ENCODE results near the gene RABGAP1L. TPM values are rescaled to one million over a fixed set of nuclear protein-coding genes. Genes with fewer than 3 reads are reported as not detected.

Gene RABGAP1L
- total RNA-seq, 1 experiment from 2014 or later, result 76.9 TPM

- peak; percentile 20; the same call in 1 of the 2 replicates for TF ChIP-seq ZBTB43 (CRISPR knock-in tag; IDR thresholded peaks at IDR 0.05)
- peak; percentile 96 for TF ChIP-seq CREM (CRISPR knock-in tag; IDR thresholded peaks at IDR 0.05)
- TF ChIP-seq CREB1 (CRISPR knock-in tag; IDR thresholded peaks at IDR 0.05), result 0 out of 2 replicates have a peak, but pooled peaks have one; percentile 46
- TF ChIP-seq EMX1 (CRISPR knock-in tag; IDR thresholded peaks at IDR 0.05), result 0 out of 2 replicates have a peak, but pooled peaks have one; percentile 75
- TF ChIP-seq OVOL2 (CRISPR knock-in tag; IDR thresholded peaks at IDR 0.05; ENCODE audit: borderline replicate concordance), result peak; percentile 23; the same call in 1 of the 2 replicates
- peak; percentile 80 for TF ChIP-seq MYBL2 (CRISPR knock-in tag; IDR thresholded peaks at IDR 0.05)
- no peak for TF ChIP-seq TEAD1 (CRISPR knock-in tag; IDR thresholded peaks at IDR 0.05)
- TF ChIP-seq MLX (CRISPR knock-in tag; IDR thresholded peaks at IDR 0.05), result no peak
- peak; percentile 83; the same call in 1 of the 2 replicates for TF ChIP-seq ZNF121 (CRISPR knock-in tag; IDR thresholded peaks at IDR 0.05)
- TF ChIP-seq USF1 (CRISPR knock-in tag; IDR thresholded peaks at IDR 0.05), result peak; percentile 94
- peak; percentile 34; the same call in 1 of the 2 replicates for TF ChIP-seq NFATC4 (CRISPR knock-in tag; IDR thresholded peaks at IDR 0.05)
- TF ChIP-seq ZNF671 (CRISPR knock-in tag; IDR thresholded peaks at IDR 0.05), result peak; percentile 34; the same call in 1 of the 2 replicates
- peak; percentile 79 for TF ChIP-seq SP1 (CRISPR knock-in tag; conservative IDR thresholded peaks at IDR 0.05)
- TF ChIP-seq ATF6 (CRISPR knock-in tag; IDR thresholded peaks at IDR 0.05), result no peak
These were observed 840.1 kb downstream of the RABGAP1L start (continued) for GRCh38 chr1:174999216-174999935.

GRCh38 chr1:174999936-175000696, 840.8 kb downstream of the RABGAP1L start, which contains the start of gene CACYBP:
TSS of gene CACYBP (plus strand) at chr1:174999947. CDS start at chr1:175000181, 234 bp downstream.
- DNase-seq (ENCODE audit: low spot score) (no peak), ATAC-seq (no peak)
- POLR2A ChIA-PET, result interaction anchor here (0.5 to 3.8 kb wide), 11 partner anchors 12 to 978 kb away, joined by 3 to 27 read pairs (median 4); partner anchors contain the start of genes MRPS14 and RC3H1
- no peaks in the 10 kb centered on the region for H3K9me3 Mint-ChIP-seq
- CTCF ChIA-PET, result interaction anchor here (0.9 to 3.2 kb wide), 13 partner anchors 18 to 737 kb away, joined by 3 to 15 read pairs (median 7); partner anchors contain the start of gene MRPS14
- no peak within 1 kb of the TSS for H3K4me3 Mint-ChIP-seq
- H3K4me1 Mint-ChIP-seq, result peaks cover 32% of the 10 kb centered on the region
- H3K27ac Mint-ChIP-seq, result peak within 1 kb of the TSS; percentile 88
- no peaks in the 10 kb centered on the region for H3K27me3 Mint-ChIP-seq (ENCODE audit: low read depth)
- peaks cover 6% of the 10 kb centered on the region for H3K36me3 Mint-ChIP-seq
- TF ChIP-seq E2F4 (CRISPR knock-in tag; IDR thresholded peaks at IDR 0.05; ENCODE audit: borderline replicate concordance, low read depth) (no peak; the same call in 1 of the 2 replicates), NFE2L1 (CRISPR knock-in tag; IDR thresholded peaks at IDR 0.05) (peak; percentile 89; the same call in 1 of the 2 replicates), HMGXB4 (CRISPR knock-in tag; IDR thresholded peaks at IDR 0.05) (peak; percentile 86; the same call in 1 of the 2 replicates), ETV6 (CRISPR knock-in tag; IDR thresholded peaks at IDR 0.05) (peak; percentile 72; the same call in 1 of the 2 replicates), ARID4B (CRISPR knock-in tag; IDR thresholded peaks at IDR 0.05; ENCODE audit: borderline replicate concordance) (peak; percentile 93; the same call in 1 of the 2 replicates), ZNF671 (CRISPR knock-in tag; IDR thresholded peaks at IDR 0.05) (no peak)
